T-helper 1 cell (primary cell): ENCODE data around the gene ARG2.

Experiments
- DNase-seq, 5 donors: peaks; one replicate each; pipeline ENCODE4 v3.0.0-alpha.2; 2012 to 2020
- total RNA-seq, 4 donors: gene quantifications; one replicate each; lab custom pipeline; 2026; lab: John Stamatoyannopoulos, UW

ARG2 gene
- 9.5 to 30.4 (median 16.0) reads per million in 4 donors for total RNA-seq

GRCh38 chr14:67619446-67620216 is at the start of gene ARG2:
TSS of gene ARG2 (plus strand) at chr14:67619920. CDS start at chr14:67619978, 58 bp downstream.
- peak; percentile 95 to 98 (median 96) for DNase-seq

- DNase-seq = no peak
These were observed 49.3 kb upstream of the ARG2 start for GRCh38 chr14:67570453-67570852.

- peak; percentile 29 to 63 (median 46) for DNase-seq
These were observed 48.3 kb upstream of the ARG2 start for GRCh38 chr14:67571275-67571990.

GRCh38 chr14:67571991-67572323 is 47.8 kb upstream of the ARG2 start:
- DNase-seq = peak in 1 of 5 donors; percentile 5

GRCh38 chr14:67572608-67573007 is 47.1 kb upstream of the ARG2 start:
- no peak for DNase-seq

GRCh38 chr14:67573228-67574010 is 46.3 kb upstream of the ARG2 start:
- DNase-seq = no peak

- DNase-seq = no peak
These were observed 45.6 kb upstream of the ARG2 start for GRCh38 chr14:67574156-67574555.

GRCh38 chr14:67574806-67575205 is 44.9 kb upstream of the ARG2 start:
- DNase-seq = no peak

GRCh38 chr14:67575684-67576083 is 44.0 kb upstream of the ARG2 start:
- no peak for DNase-seq

- no peak for DNase-seq
These were observed 43.3 kb upstream of the ARG2 start for GRCh38 chr14:67576216-67576955.

- DNase-seq = no peak
These were observed 42.4 kb upstream of the ARG2 start for GRCh38 chr14:67577181-67577808.

GRCh38 chr14:67577909-67578749 is 41.6 kb upstream of the ARG2 start:
- DNase-seq = no peak

- no peak for DNase-seq
These were observed 40.7 kb upstream of the ARG2 start for GRCh38 chr14:67579040-67579439.

GRCh38 chr14:67579636-67580035 is 40.1 kb upstream of the ARG2 start:
- no peak for DNase-seq

GRCh38 chr14:67580336-67581171 is 39.2 kb upstream of the ARG2 start:
- DNase-seq = no peak

GRCh38 chr14:67581643-67582042 is 38.1 kb upstream of the ARG2 start:
- DNase-seq = no peak

GRCh38 chr14:67582061-67582460 is 37.7 kb upstream of the ARG2 start:
- DNase-seq = no peak

GRCh38 chr14:67583711-67584644 is 35.7 kb upstream of the ARG2 start:
- DNase-seq = peak in 1 of 5 donors; percentile 29

- DNase-seq = no peak
These were observed 34.7 kb upstream of the ARG2 start for GRCh38 chr14:67584978-67585377.
